ENCODE data around the gene DNAJC4. TPM values are rescaled to one million over a fixed set of nuclear protein-coding genes. Genes with fewer than 3 reads are reported as not detected.

Gene DNAJC4
- total RNA-seq, 1 experiment from 2014 or later, result 57.1 TPM

DNA sequence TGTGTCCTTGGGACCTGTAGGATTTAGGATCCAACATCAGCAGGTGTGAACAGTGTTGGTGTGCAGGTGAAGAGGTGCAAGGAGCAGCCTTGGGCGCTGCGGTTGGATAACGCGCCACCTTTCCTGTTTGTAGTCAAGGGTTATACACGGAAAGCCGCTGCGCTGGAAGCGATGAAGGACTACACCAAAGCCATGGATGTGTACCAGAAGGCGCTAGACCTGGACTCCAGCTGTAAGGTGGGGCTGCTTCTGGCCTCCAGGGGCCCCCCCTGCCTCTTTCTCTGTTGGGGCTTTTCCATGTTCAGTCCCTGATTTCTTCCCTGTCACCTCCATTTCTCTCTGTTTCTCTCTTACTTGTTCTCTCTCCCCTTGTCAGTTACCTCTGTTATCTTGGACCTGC lies 27.4 kb upstream of the DNAJC4 start:
- ChIA-PET POLR2A (ENCODE audit: unreplicated experiment) (no interaction called here), CTCF (interaction anchor here (0.6 kb wide), 1 partner anchor 128 kb away, joined by 11 read pairs; no protein-coding TSS in a partner anchor)
- no peaks in the 10 kb centered on the region for H3K27me3 ChIP-seq (ENCODE audit: insufficient read depth, low read depth)
- peaks cover 89% of the 10 kb centered on the region for H3F3A ChIP-seq (ENCODE audit: insufficient read depth, low read depth)
- no peak overlapping the region for H3K27ac ChIP-seq
- no peak for DNase-seq
- no peak overlapping the region for H2AFZ ChIP-seq
- no peaks in the 10 kb centered on the region for H3K9me3 ChIP-seq (ENCODE audit: insufficient read depth, low read depth)
- intact Hi-C loops (cut with micrococcal nuclease; ENCODE audit: unreplicated experiment), result no loop called here
- no peaks in the 10 kb centered on the region for H3K79me2 ChIP-seq (ENCODE audit: low read depth)
- no peak overlapping the region for H3K4me3 ChIP-seq
- H3K4me2 ChIP-seq, result no peak overlapping the region
- H4K20me1 ChIP-seq (ENCODE audit: insufficient read depth), result peaks cover 39% of the 10 kb centered on the region
- no peaks in the 10 kb centered on the region for H3K9me2 ChIP-seq (ENCODE audit: insufficient read depth)
- TF ChIP-seq, protein P1, sequence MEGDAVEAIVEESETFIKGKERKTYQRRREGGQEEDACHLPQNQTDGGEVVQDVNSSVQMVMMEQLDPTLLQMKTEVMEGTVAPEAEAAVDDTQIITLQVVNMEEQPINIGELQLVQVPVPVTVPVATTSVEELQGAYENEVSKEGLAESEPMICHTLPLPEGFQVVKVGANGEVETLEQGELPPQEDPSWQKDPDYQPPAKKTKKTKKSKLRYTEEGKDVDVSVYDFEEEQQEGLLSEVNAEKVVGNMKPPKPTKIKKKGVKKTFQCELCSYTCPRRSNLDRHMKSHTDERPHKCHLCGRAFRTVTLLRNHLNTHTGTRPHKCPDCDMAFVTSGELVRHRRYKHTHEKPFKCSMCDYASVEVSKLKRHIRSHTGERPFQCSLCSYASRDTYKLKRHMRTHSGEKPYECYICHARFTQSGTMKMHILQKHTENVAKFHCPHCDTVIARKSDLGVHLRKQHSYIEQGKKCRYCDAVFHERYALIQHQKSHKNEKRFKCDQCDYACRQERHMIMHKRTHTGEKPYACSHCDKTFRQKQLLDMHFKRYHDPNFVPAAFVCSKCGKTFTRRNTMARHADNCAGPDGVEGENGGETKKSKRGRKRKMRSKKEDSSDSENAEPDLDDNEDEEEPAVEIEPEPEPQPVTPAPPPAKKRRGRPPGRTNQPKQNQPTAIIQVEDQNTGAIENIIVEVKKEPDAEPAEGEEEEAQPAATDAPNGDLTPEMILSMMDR (conservative IDR thresholded peaks at IDR 0.05), result no peak
- TF ChIP-seq EZH2 (IDR thresholded peaks at IDR 0.05; ENCODE audit: low read depth), result no peak
- BruUV-seq (replicated peaks), result no TSS peak
- H3K36me3 ChIP-seq (ENCODE audit: low read depth), result peaks cover 26% of the 10 kb centered on the region
- 0 out of 2 replicates have a peak, but pooled peaks cover 4% of the 10 kb centered on the region for H3K4me1 ChIP-seq (replicated peaks; ENCODE audit: insufficient read depth)

DNA sequence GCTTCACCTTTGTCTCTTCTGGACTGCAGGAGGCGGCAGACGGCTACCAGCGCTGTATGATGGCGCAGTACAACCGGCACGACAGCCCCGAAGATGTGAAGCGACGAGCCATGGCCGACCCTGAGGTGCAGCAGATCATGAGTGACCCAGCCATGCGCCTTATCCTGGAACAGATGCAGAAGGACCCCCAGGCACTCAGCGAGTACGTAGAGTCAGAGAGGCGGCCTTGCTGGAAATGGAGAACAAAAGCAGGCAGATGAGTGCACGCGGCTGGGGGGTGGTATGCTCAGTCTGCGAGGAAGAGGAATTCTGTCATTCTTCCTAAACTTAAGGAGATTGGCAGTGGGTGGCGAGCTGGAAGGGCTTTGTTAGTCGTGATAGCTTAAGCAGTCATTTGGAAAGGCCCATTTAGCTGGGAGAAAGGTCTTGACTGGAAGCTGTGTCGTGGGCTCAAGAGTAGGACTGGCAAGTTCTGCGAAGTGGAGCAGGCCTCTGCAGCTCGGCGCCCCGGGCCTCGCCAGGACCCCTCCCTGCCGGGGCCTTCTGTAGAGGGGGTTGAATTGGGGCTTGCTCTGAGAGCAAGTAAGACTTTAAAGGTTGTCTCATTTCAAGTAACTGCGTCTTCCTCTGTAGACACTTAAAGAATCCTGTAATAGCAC lies 26.8 kb upstream of the DNAJC4 start:
- ChIA-PET POLR2A (ENCODE audit: unreplicated experiment) (no interaction called here), CTCF (interaction anchor here (0.6 to 1.2 kb wide), 4 partner anchors 13 to 161 kb away, joined by 3 to 11 read pairs (median 4); no protein-coding TSS in a partner anchor)
- H3K4me1 ChIP-seq (replicated peaks; ENCODE audit: insufficient read depth), result 0 out of 2 replicates have a peak, but pooled peaks cover 4% of the 10 kb centered on the region
- peaks cover 21% of the 10 kb centered on the region for H3K36me3 ChIP-seq (ENCODE audit: low read depth)
- H3K4me3 ChIP-seq, result no peak overlapping the region
- peaks cover 89% of the 10 kb centered on the region for H3F3A ChIP-seq (ENCODE audit: insufficient read depth, low read depth)
- no peaks in the 10 kb centered on the region for H3K79me2 ChIP-seq (ENCODE audit: low read depth)
- no peaks in the 10 kb centered on the region for H3K27me3 ChIP-seq (ENCODE audit: insufficient read depth, low read depth)
- TF ChIP-seq, protein P1 (conservative IDR thresholded peaks at IDR 0.05), result no peak
- TF ChIP-seq EZH2 (IDR thresholded peaks at IDR 0.05; ENCODE audit: low read depth), result no peak
- no peaks in the 10 kb centered on the region for H3K9me3 ChIP-seq (ENCODE audit: insufficient read depth, low read depth)
- H3K27ac ChIP-seq, result no peak overlapping the region
- H2AFZ ChIP-seq, result no peak overlapping the region
- no TSS peak for BruUV-seq (replicated peaks)
- H3K4me2 ChIP-seq, result no peak overlapping the region
- no peaks in the 10 kb centered on the region for H3K9me2 ChIP-seq (ENCODE audit: insufficient read depth)
- no peak for DNase-seq
- H4K20me1 ChIP-seq (ENCODE audit: insufficient read depth), result peaks cover 34% of the 10 kb centered on the region
- intact Hi-C loops (cut with micrococcal nuclease; ENCODE audit: unreplicated experiment), result loop anchor here (1.0 kb wide), 5 partner anchors 49 to 450 kb away; no protein-coding TSS in a partner anchor

DNA sequence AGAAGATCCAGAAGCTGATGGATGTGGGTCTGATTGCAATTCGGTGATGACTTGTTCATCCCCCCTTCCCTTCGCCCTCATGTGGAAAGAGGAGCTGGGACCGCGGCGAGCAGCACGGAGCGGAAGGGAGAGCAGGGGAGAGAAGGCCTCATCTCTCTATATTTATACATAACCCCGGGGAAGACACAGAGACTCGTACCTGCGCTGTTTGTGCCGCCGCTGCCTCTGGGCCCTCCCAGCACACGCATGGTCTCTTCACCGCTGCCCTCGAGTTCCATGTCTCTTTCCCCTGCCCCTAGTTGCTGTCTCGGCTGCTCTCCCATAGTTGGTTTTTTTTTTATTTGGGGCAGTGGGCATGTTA lies 26.3 kb upstream of the DNAJC4 start:
- Histone ChIP-seq H3K4me3 (no peak overlapping the region), H3K4me2 (no peak overlapping the region), H3K9me3 (ENCODE audit: insufficient read depth, low read depth) (no peaks in the 10 kb centered on the region), H3F3A (ENCODE audit: insufficient read depth, low read depth) (peaks cover 86% of the 10 kb centered on the region), H3K79me2 (ENCODE audit: low read depth) (no peaks in the 10 kb centered on the region), H3K27me3 (ENCODE audit: insufficient read depth, low read depth) (no peaks in the 10 kb centered on the region), H3K36me3 (ENCODE audit: low read depth) (peaks cover 16% of the 10 kb centered on the region; the same call in 1 of the 2 replicates), H3K4me1 (replicated peaks; ENCODE audit: insufficient read depth) (0 out of 2 replicates have a peak, but pooled peaks cover 4% of the 10 kb centered on the region), H3K27ac (no peak overlapping the region), H3K9me2 (ENCODE audit: insufficient read depth) (no peaks in the 10 kb centered on the region), H2AFZ (no peak overlapping the region), H4K20me1 (ENCODE audit: insufficient read depth) (peaks cover 29% of the 10 kb centered on the region)
- no peak for TF ChIP-seq EZH2 (IDR thresholded peaks at IDR 0.05; ENCODE audit: low read depth)
- intact Hi-C loops (cut with micrococcal nuclease; ENCODE audit: unreplicated experiment), result loop anchor here (1.0 kb wide), 5 partner anchors 48 to 449 kb away; no protein-coding TSS in a partner anchor
- CTCF ChIA-PET, result interaction anchor here (0.6 to 1.9 kb wide), 15 partner anchors 9 to 160 kb away, joined by 3 to 23 read pairs (median 4); partner anchors contain the start of genes NUDT22, PRDX5 and TRPT1
- TSS peak; percentile 50 for BruUV-seq (replicated peaks)
- no peak for DNase-seq
- POLR2A ChIA-PET (ENCODE audit: unreplicated experiment), result interaction anchor here (0.7 kb wide), 3 partner anchors 67 to 1092 kb away, joined by 7 to 10 read pairs (median 9); no protein-coding TSS in a partner anchor

All from PC-9 (cell line).